HEK293 (cell line): ENCODE data around the gene INO80B.
A peak's percentile ranks its signal among the peaks of the same experiment; 100 is the strongest.

Experiments
- CTCF ChIA-PET: fragments of 350-600 bp; formaldehyde crosslinking; extraction: SDS; loops from one replicate; lab custom pipeline; 2021; ENCODE audit warnings: antibody characterized with exemption; lab: Yijun Ruan, JAX
- POLR2A ChIA-PET: fragments of 300-600 bp; formaldehyde crosslinking; extraction: SDS; loops from one replicate; lab custom pipeline; 2020; ENCODE audit warnings: antibody characterized with exemption, inconsistent platforms; lab: Yijun Ruan, JAX
- H3K27ac ChIP-seq: fragments of 200-500 bp; sonication (Bioruptor generic); 2 replicates; pipeline ENCODE4 v1.5.1; 2014; ENCODE audit warnings: low read depth, low read length, control low read depth, inconsistent platforms; ENCODE audit errors: extremely low read depth
- H3K36me3 ChIP-seq, 2 experiments: fragments of 200-500 bp in 1 of 2; sonication (Bioruptor generic) in 1 of 2; 1 replicate in 1 of 2; 2 replicates in 1 of 2; pipeline ENCODE4 v1.5.1; 2014 to 2017; ENCODE audit warnings: inconsistent platforms in 2 of 2, low read length in 2 of 2; ENCODE audit not compliant: control insufficient read depth in 2 of 2, insufficient read depth in 1 of 2
- H3K4me1 ChIP-seq: fragments of 200-500 bp; sonication (Bioruptor generic); 2 replicates; pipeline ENCODE4 v1.5.1; 2014; ENCODE audit warnings: mild to moderate bottlenecking, low read length, inconsistent platforms; ENCODE audit not compliant: control insufficient read depth, insufficient read depth
- H3K4me3 ChIP-seq: 2 replicates; pipeline ENCODE4 v1.5.1; 2011; ENCODE audit warnings: low read depth, mild to moderate bottlenecking, control low read depth, low read length, moderate library complexity
- H3K9me3 ChIP-seq: fragments of 200-500 bp; sonication (Bioruptor generic); 2 replicates; pipeline ENCODE4 v1.5.1; 2014; ENCODE audit warnings: low read depth, low read length, inconsistent platforms; ENCODE audit not compliant: control insufficient read depth, insufficient read depth
- GLIS2 ChIP-seq: fragments of 450-650 bp; formaldehyde crosslinking; IDR thresholded peaks from 2 replicates; pipeline ENCODE4 v1.5.1; 2016; ENCODE audit warnings: missing biosample characterization, missing genetic modification characterization
- KLF8 ChIP-seq: fragments of 450-650 bp; formaldehyde crosslinking; IDR thresholded peaks from 2 replicates; pipeline ENCODE4 v1.5.1; 2016; ENCODE audit warnings: missing biosample characterization, missing genetic modification characterization
- OSR2 ChIP-seq: fragments of 450-650 bp; formaldehyde crosslinking; IDR thresholded peaks from 2 replicates; pipeline ENCODE4 v1.5.1; 2016; ENCODE audit warnings: missing biosample characterization, missing genetic modification characterization
- PRDM4 ChIP-seq: fragments of 450-650 bp; formaldehyde crosslinking; IDR thresholded peaks from 2 replicates; pipeline ENCODE4 v1.5.1; 2017; ENCODE audit warnings: missing biosample characterization, missing genetic modification characterization
- SCRT2 ChIP-seq: fragments of 450-650 bp; formaldehyde crosslinking; IDR thresholded peaks from 2 replicates; pipeline ENCODE4 v1.5.1; 2016; ENCODE audit warnings: missing biosample characterization, missing genetic modification characterization
- SP2 ChIP-seq: fragments of 450-650 bp; formaldehyde crosslinking; IDR thresholded peaks from 2 replicates; pipeline ENCODE4 v1.5.1; 2016; ENCODE audit warnings: missing biosample characterization, missing genetic modification characterization
- TRIM28 ChIP-seq: IDR thresholded peaks from 2 replicates; pipeline ENCODE4 v1.6.1; 2011; ENCODE audit warnings: low read length, control low read depth, borderline replicate concordance
- WT1 ChIP-seq: fragments of 450-650 bp; formaldehyde crosslinking; IDR thresholded peaks from 2 replicates; pipeline ENCODE4 v1.5.1; 2016; ENCODE audit warnings: missing biosample characterization, missing genetic modification characterization
- YY1 ChIP-seq: fragments of 450-650 bp; formaldehyde crosslinking; IDR thresholded peaks from 2 replicates; pipeline ENCODE4 v1.5.1; 2018; ENCODE audit warnings: missing biosample characterization, missing genetic modification characterization
- ZBTB44 ChIP-seq: fragments of 450-650 bp; IDR thresholded peaks from 2 replicates; pipeline ENCODE4 v1.5.1; 2018; ENCODE audit warnings: missing biosample characterization, mild to moderate bottlenecking, missing genetic modification characterization
- ZBTB48 ChIP-seq: fragments of 450-650 bp; formaldehyde crosslinking; IDR thresholded peaks from 2 replicates; pipeline ENCODE4 v1.5.1; 2016; ENCODE audit warnings: missing biosample characterization, missing genetic modification characterization
- ZFP69B ChIP-seq: fragments of 450-650 bp; formaldehyde crosslinking; IDR thresholded peaks from 2 replicates; pipeline ENCODE4 v1.5.1; 2016; ENCODE audit warnings: missing biosample characterization, missing genetic modification characterization
- ZNF10 ChIP-seq: fragments of 450-650 bp; formaldehyde crosslinking; IDR thresholded peaks from 2 replicates; pipeline ENCODE4 v1.5.1; 2017; ENCODE audit warnings: missing biosample characterization, missing genetic modification characterization
- ZNF112 ChIP-seq: fragments of 450-650 bp; formaldehyde crosslinking; IDR thresholded peaks from 2 replicates; pipeline ENCODE4 v1.5.0; 2017; ENCODE audit warnings: missing biosample characterization, missing genetic modification characterization
- ZNF121 ChIP-seq: fragments of 450-650 bp; formaldehyde crosslinking; IDR thresholded peaks from 2 replicates; pipeline ENCODE4 v1.5.1; 2016; ENCODE audit warnings: missing biosample characterization, missing genetic modification characterization
- ZNF2 ChIP-seq: fragments of 450-650 bp; formaldehyde crosslinking; IDR thresholded peaks from 2 replicates; pipeline ENCODE4 v1.5.1; 2016; ENCODE audit warnings: missing biosample characterization, missing genetic modification characterization
- ZNF391 ChIP-seq: fragments of 450-650 bp; formaldehyde crosslinking; IDR thresholded peaks from 2 replicates; pipeline ENCODE4 v1.5.1; 2016; ENCODE audit warnings: low read depth, missing biosample characterization, missing genetic modification characterization, borderline replicate concordance
- ZNF398 ChIP-seq: fragments of 450-650 bp; formaldehyde crosslinking; IDR thresholded peaks from 2 replicates; pipeline ENCODE4 v1.5.1; 2017; ENCODE audit warnings: missing biosample characterization, missing genetic modification characterization
- ZNF416 ChIP-seq: fragments of 450-650 bp; formaldehyde crosslinking; IDR thresholded peaks from 2 replicates; pipeline ENCODE4 v1.5.1; 2016; ENCODE audit warnings: missing biosample characterization, missing genetic modification characterization
- ZNF423 ChIP-seq: fragments of 450-650 bp; formaldehyde crosslinking; IDR thresholded peaks from 2 replicates; pipeline ENCODE4 v1.5.1; 2016; ENCODE audit warnings: missing biosample characterization, missing genetic modification characterization
- ZNF558 ChIP-seq: fragments of 450-650 bp; formaldehyde crosslinking; IDR thresholded peaks from 2 replicates; pipeline ENCODE4 v1.5.1; 2016; ENCODE audit warnings: missing biosample characterization, missing genetic modification characterization
- ZNF596 ChIP-seq: fragments of 450-650 bp; IDR thresholded peaks from 2 replicates; pipeline ENCODE4 v1.5.0; 2018; ENCODE audit warnings: missing biosample characterization, mild to moderate bottlenecking, missing genetic modification characterization, moderate library complexity
- ZNF610 ChIP-seq: fragments of 450-650 bp; formaldehyde crosslinking; IDR thresholded peaks from 2 replicates; pipeline ENCODE4 v1.5.1; 2016; ENCODE audit warnings: missing biosample characterization, missing genetic modification characterization, borderline replicate concordance
- ZNF654 ChIP-seq: fragments of 450-650 bp; formaldehyde crosslinking; IDR thresholded peaks from 2 replicates; pipeline ENCODE4 v1.5.1; 2016; ENCODE audit warnings: low read depth, missing biosample characterization, missing genetic modification characterization
- ZNF664 ChIP-seq: fragments of 450-650 bp; formaldehyde crosslinking; IDR thresholded peaks from 2 replicates; pipeline ENCODE4 v1.5.1; 2016; ENCODE audit warnings: missing biosample characterization, missing genetic modification characterization
- ZNF670 ChIP-seq: fragments of 450-650 bp; formaldehyde crosslinking; IDR thresholded peaks from 2 replicates; pipeline ENCODE4 v1.5.1; 2016; ENCODE audit warnings: missing biosample characterization, missing genetic modification characterization, low read depth
- TF ChIP-seq, protein P1 (sequence below): IDR thresholded peaks from 2 replicates; pipeline ENCODE4 v1.6.1; 2011; ENCODE audit warnings: mild to moderate bottlenecking, low read depth, low read length, borderline replicate concordance
- TF ChIP-seq, protein P2 (sequence below): fragments of 450-650 bp; formaldehyde crosslinking; conservative IDR thresholded peaks from 2 replicates; pipeline ENCODE4 v1.5.1; 2016; ENCODE audit warnings: low read depth, missing biosample characterization, missing genetic modification characterization

The INO80B gene

GRCh38 chr2:74457549-74458131 lies 2.8 kb downstream of the INO80B start:
- Histone ChIP-seq H3K4me1 (peaks cover 5% of the 10 kb centered on the region), H3K4me3 (peak overlapping the region; percentile 60), H3K9me3 (no peaks in the 10 kb centered on the region), H3K36me3 (peaks cover 0 to 28% of the 10 kb centered on the region in 2 experiments; a peak in 1 of 3 replicates), H3K27ac (peak overlapping the region; percentile 96)
- POLR2A ChIA-PET = interaction anchor here (0.7 to 3.8 kb wide), 22 partner anchors 9 to 279 kb away, joined by 3 to 44 read pairs (median 6); partner anchors contain the start of genes AUP1, C2orf81, CCDC142 and HTRA2
- CTCF ChIA-PET = interaction anchor here (0.6 to 1.5 kb wide), 3 partner anchors 13 to 122 kb away, joined by 3 to 6 read pairs (median 3); no protein-coding TSS in a partner anchor
- TF ChIP-seq ZNF596 (tag by site-specific recombination) (no peak), OSR2 (tag by site-specific recombination) (peak; percentile 26; the same call in 1 of the 2 replicates), ZNF558 (tag by site-specific recombination) (no peak), ZBTB44 (tag by site-specific recombination) (no peak), ZNF664 (tag by site-specific recombination) (no peak), SP2 (no peak), ZNF654 (tag by site-specific recombination) (no peak), TRIM28 (no peak), ZNF391 (tag by site-specific recombination) (no peak), KLF8 (tag by site-specific recombination) (peak; percentile 56; the same call in 1 of the 2 replicates), YY1 (no peak; the same call in 1 of the 2 replicates), ZNF10 (tag by site-specific recombination) (no peak), ZNF121 (tag by site-specific recombination) (no peak; the same call in 1 of the 2 replicates), GLIS2 (peak; percentile 89), ZNF610 (tag by site-specific recombination) (no peak), ZNF670 (no peak), ZFP69B (tag by site-specific recombination) (no peak), ZNF416 (no peak), ZBTB48 (peak; percentile 28; the same call in 1 of the 2 replicates), ZNF423 (0 out of 2 replicates have a peak, but pooled peaks have one; percentile 49), ZNF398 (peak; percentile 69; the same call in 1 of the 2 replicates), PRDM4 (tag by site-specific recombination) (peak; percentile 59), WT1 (tag by site-specific recombination) (peak; percentile 34; the same call in 1 of the 2 replicates), SCRT2 (no peak), ZNF112 (tag by site-specific recombination) (no peak), ZNF2 (tag by site-specific recombination) (peak; percentile 72; the same call in 1 of the 2 replicates)
- TF ChIP-seq, protein P1, sequence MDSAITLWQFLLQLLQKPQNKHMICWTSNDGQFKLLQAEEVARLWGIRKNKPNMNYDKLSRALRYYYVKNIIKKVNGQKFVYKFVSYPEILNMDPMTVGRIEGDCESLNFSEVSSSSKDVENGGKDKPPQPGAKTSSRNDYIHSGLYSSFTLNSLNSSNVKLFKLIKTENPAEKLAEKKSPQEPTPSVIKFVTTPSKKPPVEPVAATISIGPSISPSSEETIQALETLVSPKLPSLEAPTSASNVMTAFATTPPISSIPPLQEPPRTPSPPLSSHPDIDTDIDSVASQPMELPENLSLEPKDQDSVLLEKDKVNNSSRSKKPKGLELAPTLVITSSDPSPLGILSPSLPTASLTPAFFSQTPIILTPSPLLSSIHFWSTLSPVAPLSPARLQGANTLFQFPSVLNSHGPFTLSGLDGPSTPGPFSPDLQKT = no peak
- TF ChIP-seq, protein P2, sequence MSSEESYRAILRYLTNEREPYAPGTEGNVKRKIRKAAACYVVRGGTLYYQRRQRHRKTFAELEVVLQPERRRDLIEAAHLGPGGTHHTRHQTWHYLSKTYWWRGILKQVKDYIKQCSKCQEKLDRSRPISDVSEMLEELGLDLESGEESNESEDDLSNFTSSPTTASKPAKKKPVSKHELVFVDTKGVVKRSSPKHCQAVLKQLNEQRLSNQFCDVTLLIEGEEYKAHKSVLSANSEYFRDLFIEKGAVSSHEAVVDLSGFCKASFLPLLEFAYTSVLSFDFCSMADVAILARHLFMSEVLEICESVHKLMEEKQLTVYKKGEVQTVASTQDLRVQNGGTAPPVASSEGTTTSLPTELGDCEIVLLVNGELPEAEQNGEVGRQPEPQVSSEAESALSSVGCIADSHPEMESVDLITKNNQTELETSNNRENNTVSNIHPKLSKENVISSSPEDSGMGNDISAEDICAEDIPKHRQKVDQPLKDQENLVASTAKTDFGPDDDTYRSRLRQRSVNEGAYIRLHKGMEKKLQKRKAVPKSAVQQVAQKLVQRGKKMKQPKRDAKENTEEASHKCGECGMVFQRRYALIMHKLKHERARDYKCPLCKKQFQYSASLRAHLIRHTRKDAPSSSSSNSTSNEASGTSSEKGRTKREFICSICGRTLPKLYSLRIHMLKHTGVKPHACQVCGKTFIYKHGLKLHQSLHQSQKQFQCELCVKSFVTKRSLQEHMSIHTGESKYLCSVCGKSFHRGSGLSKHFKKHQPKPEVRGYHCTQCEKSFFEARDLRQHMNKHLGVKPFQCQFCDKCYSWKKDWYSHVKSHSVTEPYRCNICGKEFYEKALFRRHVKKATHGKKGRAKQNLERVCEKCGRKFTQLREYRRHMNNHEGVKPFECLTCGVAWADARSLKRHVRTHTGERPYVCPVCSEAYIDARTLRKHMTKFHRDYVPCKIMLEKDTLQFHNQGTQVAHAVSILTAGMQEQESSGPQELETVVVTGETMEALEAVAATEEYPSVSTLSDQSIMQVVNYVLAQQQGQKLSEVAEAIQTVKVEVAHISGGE (tag by site-specific recombination) = peak; percentile 88
